ENCODE measurements around the gene MPO. TPM values are rescaled to one million over a fixed set of nuclear protein-coding genes. Genes with fewer than 3 reads are reported as not detected.

Gene MPO
- total and polyA plus RNA-seq, 2 of the 4 experiments (the other 2 are of a cell fraction) = not detected

GRCh38 chr17:58285422-58285810, 4.7 kb upstream of the MPO start:
- H2BK5ac ChIP-seq (ENCODE audit: low read depth, low read length, poor library complexity, severe bottlenecking) = no peak overlapping the region
- dilution Hi-C loops (cut with HindIII; ENCODE audit: low sequenced_read_pairs, unreplicated experiment) = no loop called here
- ChIA-PET CTCF (interaction anchor here (0.7 kb wide), 1 partner anchor 32 kb away, joined by 8 read pairs; no protein-coding TSS in a partner anchor), POLR2A (ENCODE audit: unreplicated experiment) (no interaction called here)
- H3K14ac ChIP-seq (replicated peaks; ENCODE audit: low read depth, low read length) = no peak overlapping the region
- no peak overlapping the region for H3K4me3 ChIP-seq (ENCODE audit: insufficient read depth, low read depth, low read length)
- H3K4me2 ChIP-seq (ENCODE audit: low read depth, low read length) = no peak overlapping the region
- H2BK20ac ChIP-seq (ENCODE audit: low read depth, low read length) = no peak overlapping the region
- 0 out of 2 replicates have a peak, but pooled peaks have one; percentile 14 for ATAC-seq (ENCODE audit: low read depth)
- no CpG with 5 or more reads among the region's 3 CpGs for WGBS, 2 experiments (ENCODE audit: extremely low coverage in 2 of 2, insufficient read length in 1 of 2)
- H3K36me3 ChIP-seq (ENCODE audit: control insufficient read depth, insufficient read depth, low read length) = no peaks in the 10 kb centered on the region
- no peak overlapping the region for H4K5ac ChIP-seq (ENCODE audit: low read depth, low read length)
- no TSS peak for BruUV-seq (replicated peaks)
- H2BK120ac ChIP-seq (ENCODE audit: low read depth, low read length) = no peak overlapping the region
- H2AK9ac ChIP-seq (replicated peaks; ENCODE audit: low read depth, low read length, poor library complexity) = no peak overlapping the region
- no peaks in the 10 kb centered on the region for H3K9me1 ChIP-seq (ENCODE audit: insufficient read depth, low read length)
- H3K4me1 ChIP-seq (ENCODE audit: control insufficient read depth, insufficient read depth, low read length) = no peaks in the 10 kb centered on the region
- H2BK15ac ChIP-seq (ENCODE audit: low read depth, low read length) = no peak overlapping the region
- H2AK5ac ChIP-seq (ENCODE audit: low read depth, low read length) = no peak overlapping the region
- H3K9me3 ChIP-seq (ENCODE audit: control insufficient read depth, insufficient read depth, low read length) = no peaks in the 10 kb centered on the region
- TF ChIP-seq ELK1 (IDR thresholded peaks at IDR 0.05; ENCODE audit: borderline replicate concordance, low read depth, low read length) (no peak), USF2 (IDR thresholded peaks at IDR 0.05; ENCODE audit: low read depth, low read length) (no peak), POLR2A (IDR thresholded peaks at IDR 0.05; ENCODE audit: low read depth, low read length) (no peak), RFX5 (IDR thresholded peaks at IDR 0.05; ENCODE audit: low read depth, low read length) (no peak), BHLHE40 (IDR thresholded peaks at IDR 0.05; ENCODE audit: low read depth, low read length) (no peak), CHD1 (IDR thresholded peaks at IDR 0.05; ENCODE audit: low read depth, low read length) (no peak), RCOR1 (IDR thresholded peaks at IDR 0.05; ENCODE audit: insufficient replicate concordance, low read length) (no peak), CTCF (conservative IDR thresholded peaks at IDR 0.05; ENCODE audit: low read depth, low read length) (no peak), CEBPB (IDR thresholded peaks at IDR 0.05; ENCODE audit: low read depth, low read length) (no peak), MAFK (IDR thresholded peaks at IDR 0.05; ENCODE audit: low read depth, low read length) (no peak), FOS (IDR thresholded peaks at IDR 0.05; ENCODE audit: low read depth, low read length) (no peak), MAZ (IDR thresholded peaks at IDR 0.05; ENCODE audit: borderline replicate concordance, low read depth, low read length) (no peak), MXI1 (IDR thresholded peaks at IDR 0.05; ENCODE audit: borderline replicate concordance, low read depth, low read length) (no peak)
- H4K91ac ChIP-seq (ENCODE audit: insufficient read depth, low read depth, low read length) = no peak overlapping the region
- H3K56ac ChIP-seq (ENCODE audit: extremely low read depth, insufficient read depth, low read length) = no peak overlapping the region
- H3K79me1 ChIP-seq (ENCODE audit: low read depth in 1 of 2, low read length in 2 of 2) = no peaks in the 10 kb centered on the region
- H3K23ac ChIP-seq (ENCODE audit: low read depth, low read length) = no peak overlapping the region
- H3K9ac ChIP-seq (ENCODE audit: low read depth, low read length) = no peak overlapping the region
- no peak overlapping the region for H3K4ac ChIP-seq (ENCODE audit: low read depth, low read length)
- H3K27me3 ChIP-seq (ENCODE audit: control insufficient read depth, insufficient read depth, low read length) = peaks cover 13% of the 10 kb centered on the region
- intact Hi-C loops (cut with micrococcal nuclease) = no loop called here
- H3K27ac ChIP-seq (ENCODE audit: insufficient read depth, low read length) = no peak overlapping the region
- no peak overlapping the region for H2AFZ ChIP-seq (replicated peaks; ENCODE audit: low read length, poor library complexity)
- no peak overlapping the region for H3K18ac ChIP-seq (ENCODE audit: low read depth, low read length)
- in situ Hi-C loops (cut with MboI; ENCODE audit: low sequenced_read_pairs) = no loop called here
- no peak overlapping the region for H4K8ac ChIP-seq (ENCODE audit: low read depth in 2 of 2, low read length in 2 of 2)
- DNase-seq = no peak
- H4K20me1 ChIP-seq (ENCODE audit: insufficient read depth, low read length) = no peaks in the 10 kb centered on the region
